Midbrain (tissue), 1 donor: ENCODE results near the gene PDCD1LG2.

ENCODE experiments used
- DNase-seq: peaks from one replicate; lab custom pipeline; 2025; lab: John Stamatoyannopoulos, UW

PDCD1LG2 gene

GRCh38 chr9:5611321-5612184 lies 101.2 kb downstream of the PDCD1LG2 start:
- no peak for DNase-seq

GRCh38 chr9:5612185-5612530 lies 101.8 kb downstream of the PDCD1LG2 start:
- no peak for DNase-seq

GRCh38 chr9:5614192-5614591 lies 103.9 kb downstream of the PDCD1LG2 start:
- DNase-seq, result no peak

- no peak for DNase-seq
Observed at GRCh38 chr9:5614985-5615384, 104.7 kb downstream of the PDCD1LG2 start.

GRCh38 chr9:5617749-5618148 lies 107.4 kb downstream of the PDCD1LG2 start:
- no peak for DNase-seq

- DNase-seq, result no peak
Observed at GRCh38 chr9:5620494-5620893, 110.2 kb downstream of the PDCD1LG2 start.
